GM21528 (cell line): ENCODE data around the gene SGIP1.

Experiments used
- ATAC-seq: cut with Tn5 transposase; IDR thresholded peaks from one replicate; pipeline ENCODE4 v1.9.1; 2021; ENCODE audit warnings: mild to moderate bottlenecking, moderate library complexity; ENCODE audit not compliant: unreplicated experiment, low FRiP score

Gene SGIP1

GRCh38 chr1:66599899-66600737 is 66.2 kb downstream of the SGIP1 start:
- no peak for ATAC-seq

- no peak for ATAC-seq
Measured at GRCh38 chr1:66605419-66605997, 71.6 kb downstream of the SGIP1 start.

GRCh38 chr1:66606362-66607065 is 72.6 kb downstream of the SGIP1 start:
- ATAC-seq: no peak

- no peak for ATAC-seq
Measured at GRCh38 chr1:66607458-66607857, 73.5 kb downstream of the SGIP1 start.

- no peak for ATAC-seq
Measured at GRCh38 chr1:66613187-66613586, 79.2 kb downstream of the SGIP1 start.

- no peak for ATAC-seq
Measured at GRCh38 chr1:66617362-66618184, 83.6 kb downstream of the SGIP1 start.

- no peak for ATAC-seq
Measured at GRCh38 chr1:66618390-66618789, 84.4 kb downstream of the SGIP1 start.

- ATAC-seq: no peak
Measured at GRCh38 chr1:66623812-66624211, 89.9 kb downstream of the SGIP1 start.

GRCh38 chr1:66624412-66625060 is 90.6 kb downstream of the SGIP1 start:
- no peak for ATAC-seq

GRCh38 chr1:66626261-66626660 is 92.3 kb downstream of the SGIP1 start:
- no peak for ATAC-seq

GRCh38 chr1:66628926-66629325 is 95.0 kb downstream of the SGIP1 start:
- ATAC-seq: no peak

GRCh38 chr1:66633159-66633558 is 99.2 kb downstream of the SGIP1 start:
- no peak for ATAC-seq

- no peak for ATAC-seq
Measured at GRCh38 chr1:66637146-66637545, 103.2 kb downstream of the SGIP1 start.

GRCh38 chr1:66641891-66642473 is 108.0 kb downstream of the SGIP1 start:
- no peak for ATAC-seq

GRCh38 chr1:66642992-66643391 is 109.0 kb downstream of the SGIP1 start:
- ATAC-seq: no peak

- ATAC-seq: no peak
Measured at GRCh38 chr1:66644331-66644730, 110.4 kb downstream of the SGIP1 start.

- ATAC-seq: peak; percentile 92
Measured at GRCh38 chr1:66648901-66649595, 115.1 kb downstream of the SGIP1 start.

GRCh38 chr1:66652556-66652955 is 118.6 kb downstream of the SGIP1 start:
- no peak for ATAC-seq

- ATAC-seq: no peak
Measured at GRCh38 chr1:66654643-66655042, 120.7 kb downstream of the SGIP1 start.
